GM10266 (cell line): Measurements from ENCODE around the gene HACD2.

Experiments used
- DNase-seq: peaks from one replicate; pipeline ENCODE4 v3.0.0; 2012; ENCODE audit errors: extremely low spot score
- TF ChIP-seq, protein P1 (sequence below): IDR thresholded peaks from 2 replicates; pipeline ENCODE4 v1.5.1; 2012; ENCODE audit warnings: mild to moderate bottlenecking, low read depth; ENCODE audit not compliant: control insufficient read depth, insufficient read depth; ENCODE audit errors: missing control alignments

The HACD2 gene

DNA sequence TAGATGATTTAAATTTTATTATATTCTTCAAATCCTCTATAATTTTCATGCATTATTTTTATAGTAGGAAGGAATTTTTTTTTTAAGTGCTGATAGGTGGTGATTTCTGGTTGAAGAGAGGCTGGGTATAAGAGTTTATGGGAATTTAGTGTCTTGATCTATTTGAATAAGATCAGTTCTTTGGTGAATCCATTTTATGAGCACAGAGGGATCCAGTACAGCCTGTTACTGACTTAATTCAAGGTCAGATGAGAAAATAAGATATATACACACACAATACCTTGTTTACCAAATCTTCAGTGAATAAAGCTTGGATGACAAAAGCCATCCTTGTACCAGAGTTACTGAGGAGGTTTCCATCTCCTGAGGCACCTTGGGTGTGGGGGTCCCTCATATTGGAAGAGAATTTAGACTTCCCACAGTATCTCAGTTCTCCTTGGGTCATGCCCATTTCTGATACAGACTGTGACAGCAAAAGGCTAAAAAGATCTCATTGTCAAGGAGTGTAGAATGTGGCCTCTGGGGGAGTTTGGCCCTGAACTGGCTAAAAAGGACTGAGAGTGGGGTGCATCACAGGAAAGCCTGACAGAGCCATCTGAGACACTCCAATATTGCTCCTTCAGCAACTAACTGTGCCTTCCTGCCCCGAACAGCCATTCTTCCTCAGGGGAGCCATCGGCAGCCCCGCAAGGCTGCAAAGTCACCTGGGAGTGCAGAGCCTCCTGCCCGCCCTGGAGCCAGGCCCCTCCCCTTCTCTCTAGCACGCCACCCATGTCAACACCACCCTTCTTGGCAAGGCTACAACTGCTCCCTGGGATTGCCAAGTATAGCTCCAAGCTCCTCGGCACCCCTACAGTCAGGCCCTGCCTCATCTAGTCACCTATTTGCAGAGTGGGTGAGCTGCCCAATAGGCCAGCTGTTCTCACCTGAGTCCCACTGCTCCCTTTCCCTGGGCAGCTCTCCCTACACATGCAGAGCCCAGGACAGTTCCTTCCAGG lies 43.1 kb upstream of the HACD2 start:
- TF ChIP-seq, protein P1, sequence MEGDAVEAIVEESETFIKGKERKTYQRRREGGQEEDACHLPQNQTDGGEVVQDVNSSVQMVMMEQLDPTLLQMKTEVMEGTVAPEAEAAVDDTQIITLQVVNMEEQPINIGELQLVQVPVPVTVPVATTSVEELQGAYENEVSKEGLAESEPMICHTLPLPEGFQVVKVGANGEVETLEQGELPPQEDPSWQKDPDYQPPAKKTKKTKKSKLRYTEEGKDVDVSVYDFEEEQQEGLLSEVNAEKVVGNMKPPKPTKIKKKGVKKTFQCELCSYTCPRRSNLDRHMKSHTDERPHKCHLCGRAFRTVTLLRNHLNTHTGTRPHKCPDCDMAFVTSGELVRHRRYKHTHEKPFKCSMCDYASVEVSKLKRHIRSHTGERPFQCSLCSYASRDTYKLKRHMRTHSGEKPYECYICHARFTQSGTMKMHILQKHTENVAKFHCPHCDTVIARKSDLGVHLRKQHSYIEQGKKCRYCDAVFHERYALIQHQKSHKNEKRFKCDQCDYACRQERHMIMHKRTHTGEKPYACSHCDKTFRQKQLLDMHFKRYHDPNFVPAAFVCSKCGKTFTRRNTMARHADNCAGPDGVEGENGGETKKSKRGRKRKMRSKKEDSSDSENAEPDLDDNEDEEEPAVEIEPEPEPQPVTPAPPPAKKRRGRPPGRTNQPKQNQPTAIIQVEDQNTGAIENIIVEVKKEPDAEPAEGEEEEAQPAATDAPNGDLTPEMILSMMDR: no peak
- DNase-seq: no peak

GRCh38 chr3:123626881-123627280 lies 42.0 kb upstream of the HACD2 start:
- TF ChIP-seq, protein P1: no peak

DNA sequence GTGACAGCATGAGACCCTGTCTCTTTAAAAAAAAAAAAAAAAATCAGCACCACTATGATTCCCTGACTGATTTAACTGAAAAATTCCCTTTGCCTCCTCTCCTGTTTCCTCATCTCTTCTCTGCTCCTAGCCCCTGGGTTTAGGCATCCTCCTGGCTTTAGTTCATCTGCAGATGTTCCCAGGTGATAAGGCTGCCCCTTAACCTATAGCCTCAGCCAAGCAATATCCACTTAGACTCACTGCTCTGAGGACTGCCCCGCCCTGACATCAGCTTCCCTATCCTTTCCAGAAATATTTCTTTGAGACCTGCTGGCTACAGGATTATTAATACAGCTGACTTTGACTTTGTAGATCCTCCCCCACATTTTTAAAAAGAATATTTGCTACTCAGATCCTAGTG lies 39.4 kb upstream of the HACD2 start:
- TF ChIP-seq, protein P1: no peak
- no peak for DNase-seq

More at GRCh38 chr3:123626881-123627280, 42.0 kb upstream of the HACD2 start:
- no peak for DNase-seq

- TF ChIP-seq, protein P1: no peak
- DNase-seq: no peak
Measured at GRCh38 chr3:123623346-123623880, 38.6 kb upstream of the HACD2 start.

DNA sequence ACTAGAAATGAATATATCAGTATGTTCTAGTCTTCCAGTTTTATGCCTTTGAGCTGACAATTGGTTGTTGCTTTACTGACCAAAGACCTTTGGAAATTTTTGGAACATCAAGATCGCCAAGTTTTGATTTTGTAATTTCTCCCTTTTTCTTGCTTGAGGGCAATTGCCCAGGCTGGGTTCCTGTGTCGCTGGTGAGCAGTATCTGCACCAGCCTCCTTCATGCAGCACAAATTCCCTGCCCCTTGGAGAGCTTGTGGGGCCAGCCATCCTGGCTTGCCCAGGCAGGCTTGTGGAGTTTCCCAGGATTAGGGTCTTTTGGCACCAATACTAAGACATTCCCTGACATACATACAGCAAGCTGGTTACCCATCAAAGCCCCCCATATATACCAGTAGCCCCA lies 37.9 kb upstream of the HACD2 start:
- no peak for DNase-seq
- TF ChIP-seq, protein P1: no peak

- no peak for DNase-seq
- TF ChIP-seq, protein P1: no peak
Measured at GRCh38 chr3:123621850-123622189, 37.0 kb upstream of the HACD2 start.
